K562 (cell line): ENCODE data around the gene ZNF124. TPM values are rescaled to one million over a fixed set of nuclear protein-coding genes. Genes with fewer than 3 reads are reported as not detected.

Source experiments
- ATAC-seq: fragments of 200-7000 bp; cut with Tn5 transposase; 3 replicates; pipeline ENCODE4 v1.9.1; 2020; ENCODE audit warnings: moderate library complexity
- BruUV-seq: library from RNA; stranded (reverse); fragments of 400-500 nt; replicated peaks from 2 replicates; lab custom pipeline; 2021; lab: Mats Ljungman, UMichigan
- CTCF ChIA-PET: fragments of 300-600 bp; formaldehyde crosslinking; extraction: SDS; loops from one replicate; lab custom pipeline; 2021; ENCODE audit warnings: low intra/inter-chr PET ratio; lab: Yijun Ruan, JAX
- POLR2A ChIA-PET: fragments of 300-600, 350-650 bp; sonication (Branson Sonifier 250); formaldehyde crosslinking; extraction: SDS; loops from one replicate; lab custom pipeline; 2021; ENCODE audit warnings: antibody characterized with exemption, inconsistent platforms; lab: Yijun Ruan, JAX
- DNase-seq, 4 experiments: peaks; one replicate each; pipeline versions ENCODE4 v3.0.0 to v3.0.0-alpha.2; 2011 to 2018; ENCODE audit warnings: low spot score in 3 of 4, mixed read lengths in 3 of 4; ENCODE audit errors: extremely low read depth in 1 of 4
- FAIRE-seq: peaks from 2 replicates; lab custom pipeline; 2011; peaks lifted over from hg19 to GRCh38; lab: Jason Lieb, UNC
- H2AFZ ChIP-seq: 2 replicates; pipeline ENCODE4 v1.6.0; 2011; ENCODE audit warnings: low read depth, low read length, control low read depth, inconsistent platforms
- H3K27ac ChIP-seq: fragments of 200-600 bp; 3 replicates; pipeline ENCODE4 v1.8.0; 2011; ENCODE audit warnings: low read depth, mild to moderate bottlenecking, control low read depth, inconsistent platforms, low read length, moderate library complexity, mixed read lengths; ENCODE audit errors: extremely low read depth
- H3K27me3 ChIP-seq, 2 experiments: fragments of 300-600 bp in 1 of 2; 2 replicates in 1 of 2; 3 replicates in 1 of 2; pipeline versions ENCODE4 v1.6.0 to v1.8.0; 2011; ENCODE audit warnings: inconsistent platforms in 2 of 2, low read length in 2 of 2, mild to moderate bottlenecking in 1 of 2, mixed read lengths in 1 of 2, moderate library complexity in 1 of 2; ENCODE audit not compliant: control insufficient read depth in 2 of 2, insufficient read depth in 2 of 2
- H3K36me3 ChIP-seq: fragments of 300-600 bp; 3 replicates; pipeline ENCODE4 v1.8.0; 2011; ENCODE audit warnings: mild to moderate bottlenecking, low read length, inconsistent platforms; ENCODE audit not compliant: control insufficient read depth, insufficient read depth
- H3K4me1 ChIP-seq, 2 experiments: fragments of 200-600 bp in 1 of 2; replicated peaks in 1 of 2; 2 replicates in 1 of 2; 3 replicates in 1 of 2; pipeline versions ENCODE4 v1.5.1 to v1.8.0; 2011; ENCODE audit warnings: inconsistent platforms in 2 of 2, low read length in 2 of 2, mild to moderate bottlenecking in 1 of 2, mixed read lengths in 1 of 2, moderate library complexity in 1 of 2; ENCODE audit not compliant: control insufficient read depth in 2 of 2, insufficient read depth in 2 of 2
- H3K4me2 ChIP-seq: 2 replicates; pipeline ENCODE4 v1.6.1; 2011; ENCODE audit warnings: low read length, control low read depth, inconsistent platforms, mixed read lengths; ENCODE audit not compliant: insufficient read depth
- H3K4me3 ChIP-seq: fragments of 200-600 bp; sonication (generic), shearing (Covaris generic); 2 replicates; pipeline ENCODE4 v1.5.1; 2016; ENCODE audit warnings: control low read depth, inconsistent platforms
- H3K79me2 ChIP-seq: fragments of 200-600 bp; 3 replicates; pipeline ENCODE4 v1.8.0; 2011; ENCODE audit warnings: low read length, inconsistent platforms; ENCODE audit not compliant: control insufficient read depth, insufficient read depth
- H3K9ac ChIP-seq, 2 experiments: 2 replicates each; pipeline versions ENCODE4 v1.6.0 to v1.6.1; 2011; ENCODE audit warnings: low read depth in 2 of 2, low read length in 2 of 2, control low read depth in 1 of 2, inconsistent platforms in 1 of 2, mild to moderate bottlenecking in 1 of 2, mixed read lengths in 1 of 2; ENCODE audit not compliant: insufficient read depth in 1 of 2
- H3K9me1 ChIP-seq: one replicate; pipeline ENCODE4 v1.6.0; 2011; ENCODE audit warnings: inconsistent platforms, mild to moderate bottlenecking, low read length, moderate library complexity; ENCODE audit not compliant: control insufficient read depth, insufficient read depth
- H3K9me3 ChIP-seq: replicated peaks from 2 replicates; pipeline ENCODE4 v1.5.1; 2011; ENCODE audit warnings: low read depth, low read length, inconsistent platforms; ENCODE audit not compliant: control insufficient read depth, insufficient read depth
- H4K20me1 ChIP-seq: replicated peaks from 2 replicates; pipeline ENCODE4 v1.6.1; 2011; ENCODE audit warnings: low read length, inconsistent platforms, mixed read lengths; ENCODE audit not compliant: control insufficient read depth, insufficient read depth
- CXXC5 ChIP-seq: fragments of 250-450 bp; sonication (Bioruptor Pico); IDR thresholded peaks from 2 replicates; pipeline ENCODE4 v1.8.0; 2022; ENCODE audit warnings: inconsistent platforms, mild to moderate bottlenecking, moderate library complexity
- ETV5 ChIP-seq: sonication (generic); formaldehyde crosslinking; IDR thresholded peaks from 2 replicates; pipeline ENCODE4 v1.4.0; 2020; ENCODE audit warnings: low read depth, mild to moderate bottlenecking, missing genetic modification reagents
- HLTF ChIP-seq: fragments of 450-650 bp; IDR thresholded peaks from 2 replicates; pipeline ENCODE4 v1.6.1; 2016
- HMG20A ChIP-seq: fragments of 450-650 bp; formaldehyde crosslinking; conservative IDR thresholded peaks from 2 replicates; pipeline ENCODE4 v1.4.0; 2020; ENCODE audit warnings: mild to moderate bottlenecking, mixed read lengths
- KDM1A ChIP-seq, 2 experiments: fragments of 450-650 bp; IDR thresholded peaks; 2 replicates each; pipeline ENCODE4 v1.6.1; 2016; ENCODE audit warnings: mild to moderate bottlenecking in 2 of 2
- MCM5 ChIP-seq: fragments of 450-650 bp; IDR thresholded peaks from 2 replicates; pipeline ENCODE4 v1.6.1; 2016; ENCODE audit warnings: low read depth
- NR2F6 ChIP-seq: fragments of 450-650 bp; formaldehyde crosslinking; IDR thresholded peaks from 2 replicates; pipeline ENCODE4 v1.4.0; 2020; ENCODE audit warnings: mild to moderate bottlenecking
- NR4A1 ChIP-seq, 2 experiments: fragments of 250-450 bp in 1 of 2; fragments of 450-650 bp in 1 of 2; sonication (Bioruptor Pico) in 1 of 2; IDR thresholded peaks; 2 replicates each; pipeline versions ENCODE4 v1.4.0 to v1.6.1; 2016 to 2020; ENCODE audit warnings: mild to moderate bottlenecking in 2 of 2, missing compliant biosample characterization in 1 of 2, missing genetic modification characterization in 1 of 2, moderate library complexity in 1 of 2
- SNRNP70 ChIP-seq: fragments of 200-400 bp; formaldehyde crosslinking; optimal IDR thresholded peaks from 2 replicates; pipeline ENCODE3; 2017; ENCODE audit warnings: low read depth, low read length
- ZNF79 ChIP-seq: fragments of 250-450 bp; sonication (Bioruptor Pico); IDR thresholded peaks from 2 replicates; pipeline ENCODE4 v1.4.0; 2020; ENCODE audit warnings: low read depth, mild to moderate bottlenecking, moderate library complexity
- WGBS: fragments of 100-300 bp; shearing (Covaris generic); methylation state at CpG from one replicate; pipeline ENCODE4 v1.1.6; 2016; ENCODE audit warnings: low coverage, mixed read lengths; ENCODE audit not compliant: insufficient coverage; ENCODE audit errors: missing lambda C conversion rate; 5-methylcytosine and 5-hydroxymethylcytosine counted together
- in situ Hi-C: fragments of 300-500 bp; cut with MboI; formaldehyde crosslinking; loops from 4 replicates; pipeline ENCODE4 v1.15.0; 2018; ENCODE audit warnings: inconsistent platforms, mixed read lengths
- intact Hi-C: fragments of 100-400 bp; cut with micrococcal nuclease; formaldehyde crosslinking; loops from 2 replicates; pipeline ENCODE4 v1.14.2; 2022
- polyA plus RNA-seq, 8 experiments: library from polyadenylated mRNA; depleted of rRNA in 4 of 8; stranded (reverse) in 5 of 8; unstranded in 3 of 8; fragments of >200 nt; fragmentation: Nextera tagmentation in 2 of 8; fragmentation: Illumina TruSeq in 1 of 8; extraction: Ambion mirVana in 2 of 8; extraction: Trizol in 1 of 8; gene quantifications; 2 replicates each; pipeline versions ENCODE4 v1.2.1 to v1.2.3, GENCODE V29; 2011 to 2014; ENCODE audit warnings: inconsistent platforms in 1 of 8, missing spikeins in 1 of 8
- total RNA-seq, 7 experiments: library from RNA; depleted of rRNA in 6 of 7; stranded (reverse); fragments of >200 nt in 6 of 7; fragmentation: Illumina TruSeq in 2 of 7; extraction: Trizol in 2 of 7; gene quantifications; 2 replicates each; pipeline versions ENCODE4 v1.2.1 to v1.2.3, GENCODE V29; 2011 to 2021; ENCODE audit warnings: low replicate concordance in 1 of 7
- TF ChIP-seq, protein P1 (sequence below): sonication (generic); formaldehyde crosslinking; IDR thresholded peaks from 2 replicates; pipeline ENCODE4 v1.8.0; 2022; ENCODE audit warnings: mild to moderate bottlenecking, missing genetic modification reagents

The ZNF124 gene
- total and polyA plus RNA-seq, 9 of the 15 experiments (the other 6 are each of a cell fraction or from before 2014, with no cell fraction given) = 7.6 to 71.5 (median 20.2) TPM

DNA sequence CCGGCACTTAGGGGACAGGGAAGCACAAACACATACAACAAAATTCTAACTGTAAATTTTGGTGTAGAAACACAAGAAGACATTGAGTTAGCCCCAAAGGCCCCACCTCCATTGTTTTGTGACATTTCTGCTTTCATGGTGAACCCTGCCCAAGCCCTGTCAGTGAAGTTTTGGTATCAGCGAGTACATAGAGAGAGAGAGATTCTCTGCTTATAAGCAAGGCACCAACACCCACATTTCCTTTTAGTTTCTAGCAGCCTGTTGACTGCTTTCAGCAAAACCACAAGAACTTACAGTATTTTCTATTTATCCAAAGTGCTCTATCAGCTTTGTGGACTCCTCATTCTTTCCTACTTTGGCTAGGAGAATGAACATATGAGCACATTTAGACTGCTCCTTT, 24.0 kb downstream of the ZNF124 start:
- FAIRE-seq = no peak
- DNase-seq = no peak
- no peaks in the 10 kb centered on the region; the same call in 2 of the 3 replicates for H3K79me2 ChIP-seq
- H3K9me1 ChIP-seq = no peaks in the 10 kb centered on the region
- ChIA-PET POLR2A (no interaction called here), CTCF (no interaction called here)
- H3K4me1 ChIP-seq = no peaks in the 10 kb centered on the region
- intact Hi-C loops = no loop called here
- 96% methylated on average over 2 of the region's 2 CpGs for WGBS
- no peaks in the 10 kb centered on the region for H4K20me1 ChIP-seq
- no peak for ATAC-seq
- H3K4me2 ChIP-seq = no peak overlapping the region
- in situ Hi-C loops = no loop called here
- H2AFZ ChIP-seq = no peak overlapping the region
- peaks cover 15% of the 10 kb centered on the region for H3K9me3 ChIP-seq
- no peaks in the 10 kb centered on the region for H3K27me3 ChIP-seq
- BruUV-seq = no TSS peak
- H3K36me3 ChIP-seq = peaks cover 28% of the 10 kb centered on the region; the same call in 1 of the 3 replicates
- no peak for TF ChIP-seq NR4A1 (CRISPR knock-in tag; IDR thresholded peaks at IDR 0.05)
- no peak for TF ChIP-seq NR4A1 (tag; IDR thresholded peaks at IDR 0.05)
- TF ChIP-seq ETV5 = no peak
- TF ChIP-seq, protein P1, sequence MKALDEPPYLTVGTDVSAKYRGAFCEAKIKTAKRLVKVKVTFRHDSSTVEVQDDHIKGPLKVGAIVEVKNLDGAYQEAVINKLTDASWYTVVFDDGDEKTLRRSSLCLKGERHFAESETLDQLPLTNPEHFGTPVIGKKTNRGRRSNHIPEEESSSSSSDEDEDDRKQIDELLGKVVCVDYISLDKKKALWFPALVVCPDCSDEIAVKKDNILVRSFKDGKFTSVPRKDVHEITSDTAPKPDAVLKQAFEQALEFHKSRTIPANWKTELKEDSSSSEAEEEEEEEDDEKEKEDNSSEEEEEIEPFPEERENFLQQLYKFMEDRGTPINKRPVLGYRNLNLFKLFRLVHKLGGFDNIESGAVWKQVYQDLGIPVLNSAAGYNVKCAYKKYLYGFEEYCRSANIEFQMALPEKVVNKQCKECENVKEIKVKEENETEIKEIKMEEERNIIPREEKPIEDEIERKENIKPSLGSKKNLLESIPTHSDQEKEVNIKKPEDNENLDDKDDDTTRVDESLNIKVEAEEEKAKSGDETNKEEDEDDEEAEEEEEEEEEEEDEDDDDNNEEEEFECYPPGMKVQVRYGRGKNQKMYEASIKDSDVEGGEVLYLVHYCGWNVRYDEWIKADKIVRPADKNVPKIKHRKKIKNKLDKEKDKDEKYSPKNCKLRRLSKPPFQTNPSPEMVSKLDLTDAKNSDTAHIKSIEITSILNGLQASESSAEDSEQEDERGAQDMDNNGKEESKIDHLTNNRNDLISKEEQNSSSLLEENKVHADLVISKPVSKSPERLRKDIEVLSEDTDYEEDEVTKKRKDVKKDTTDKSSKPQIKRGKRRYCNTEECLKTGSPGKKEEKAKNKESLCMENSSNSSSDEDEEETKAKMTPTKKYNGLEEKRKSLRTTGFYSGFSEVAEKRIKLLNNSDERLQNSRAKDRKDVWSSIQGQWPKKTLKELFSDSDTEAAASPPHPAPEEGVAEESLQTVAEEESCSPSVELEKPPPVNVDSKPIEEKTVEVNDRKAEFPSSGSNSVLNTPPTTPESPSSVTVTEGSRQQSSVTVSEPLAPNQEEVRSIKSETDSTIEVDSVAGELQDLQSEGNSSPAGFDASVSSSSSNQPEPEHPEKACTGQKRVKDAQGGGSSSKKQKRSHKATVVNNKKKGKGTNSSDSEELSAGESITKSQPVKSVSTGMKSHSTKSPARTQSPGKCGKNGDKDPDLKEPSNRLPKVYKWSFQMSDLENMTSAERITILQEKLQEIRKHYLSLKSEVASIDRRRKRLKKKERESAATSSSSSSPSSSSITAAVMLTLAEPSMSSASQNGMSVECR (CRISPR knock-in tag) = no peak
- TF ChIP-seq ZNF79 = no peak
- no peak for TF ChIP-seq HMG20A (CRISPR knock-in tag)
- no peak for TF ChIP-seq KDM1A (IDR thresholded peaks at IDR 0.05)
- no peak for TF ChIP-seq CXXC5
- TF ChIP-seq HLTF = no peak
- no peak for TF ChIP-seq MCM5
- TF ChIP-seq NR2F6 (CRISPR knock-in tag) = no peak
- TF ChIP-seq SNRNP70 = no peak
- no peak overlapping the region for H3K4me3 ChIP-seq
- H3K27ac ChIP-seq = no peak overlapping the region
- H3K9ac ChIP-seq = no peak overlapping the region
